NCI-H2029 (cell line): ENCODE data around the gene APOBEC3C.
A peak's percentile ranks its signal among the peaks of the same experiment; 100 is the strongest.
"Not testable (repeated sequence)": the region's sequence is repeated elsewhere in the genome, so short reads cannot be mapped to it uniquely, and the experiment has no call there.

Experiments
- DNase-seq: peaks from one replicate; lab custom pipeline; 2025; lab: John Stamatoyannopoulos, UW

Gene APOBEC3C

GRCh38 chr22:38981992-38982927 is 31.8 kb upstream of the APOBEC3C start, which contains the start of gene APOBEC3B:
Gene APOBEC3B, plus strand, starts transcription at chr22:38982347. Its CDS starts 107 bp downstream, at chr22:38982454.
- DNase-seq = peak; percentile 90

- DNase-seq = no peak
These were observed 29.8 kb upstream of the APOBEC3C start for GRCh38 chr22:38984224-38984623.

GRCh38 chr22:38984784-38985757 is 29.0 kb upstream of the APOBEC3C start:
- peak; percentile 94 for DNase-seq

GRCh38 chr22:38986629-38987028 is 27.4 kb upstream of the APOBEC3C start:
- DNase-seq = no peak

- no peak for DNase-seq
These were observed 26.7 kb upstream of the APOBEC3C start for GRCh38 chr22:38987171-38987895.

GRCh38 chr22:38989466-38989865 is 24.6 kb upstream of the APOBEC3C start:
- no peak for DNase-seq

- DNase-seq = peak; percentile 59
These were observed 21.1 kb upstream of the APOBEC3C start for GRCh38 chr22:38992871-38993371.

- DNase-seq = no peak
These were observed 18.0 kb upstream of the APOBEC3C start for GRCh38 chr22:38996105-38996504.

- DNase-seq = no peak
These were observed 16.5 kb upstream of the APOBEC3C start for GRCh38 chr22:38997518-38997917.

GRCh38 chr22:39003165-39003638 is 10.9 kb upstream of the APOBEC3C start:
- DNase-seq = peak; percentile 77

GRCh38 chr22:39007177-39007576 is 6.9 kb upstream of the APOBEC3C start:
- no peak for DNase-seq

GRCh38 chr22:39008271-39008850 is 5.7 kb upstream of the APOBEC3C start:
- not testable (repeated sequence) for DNase-seq

GRCh38 chr22:39010946-39011345 is 3.1 kb upstream of the APOBEC3C start:
- DNase-seq = no peak

GRCh38 chr22:39012533-39013511 is 1.2 kb upstream of the APOBEC3C start:
- no peak for DNase-seq

GRCh38 chr22:39013561-39013941 is 506 bp upstream of the APOBEC3C start:
- DNase-seq = not testable (repeated sequence)

- not testable (repeated sequence) for DNase-seq
These were observed 665 bp downstream of the APOBEC3C start for GRCh38 chr22:39014723-39015121.

- DNase-seq = no peak
These were observed 2.5 kb downstream of the APOBEC3C start for GRCh38 chr22:39016592-39016991.

- DNase-seq = no peak
These were observed 3.7 kb downstream of the APOBEC3C start for GRCh38 chr22:39017596-39018365.
